ENCODE data around the gene FAM120B.

FAM120B gene, protein sequence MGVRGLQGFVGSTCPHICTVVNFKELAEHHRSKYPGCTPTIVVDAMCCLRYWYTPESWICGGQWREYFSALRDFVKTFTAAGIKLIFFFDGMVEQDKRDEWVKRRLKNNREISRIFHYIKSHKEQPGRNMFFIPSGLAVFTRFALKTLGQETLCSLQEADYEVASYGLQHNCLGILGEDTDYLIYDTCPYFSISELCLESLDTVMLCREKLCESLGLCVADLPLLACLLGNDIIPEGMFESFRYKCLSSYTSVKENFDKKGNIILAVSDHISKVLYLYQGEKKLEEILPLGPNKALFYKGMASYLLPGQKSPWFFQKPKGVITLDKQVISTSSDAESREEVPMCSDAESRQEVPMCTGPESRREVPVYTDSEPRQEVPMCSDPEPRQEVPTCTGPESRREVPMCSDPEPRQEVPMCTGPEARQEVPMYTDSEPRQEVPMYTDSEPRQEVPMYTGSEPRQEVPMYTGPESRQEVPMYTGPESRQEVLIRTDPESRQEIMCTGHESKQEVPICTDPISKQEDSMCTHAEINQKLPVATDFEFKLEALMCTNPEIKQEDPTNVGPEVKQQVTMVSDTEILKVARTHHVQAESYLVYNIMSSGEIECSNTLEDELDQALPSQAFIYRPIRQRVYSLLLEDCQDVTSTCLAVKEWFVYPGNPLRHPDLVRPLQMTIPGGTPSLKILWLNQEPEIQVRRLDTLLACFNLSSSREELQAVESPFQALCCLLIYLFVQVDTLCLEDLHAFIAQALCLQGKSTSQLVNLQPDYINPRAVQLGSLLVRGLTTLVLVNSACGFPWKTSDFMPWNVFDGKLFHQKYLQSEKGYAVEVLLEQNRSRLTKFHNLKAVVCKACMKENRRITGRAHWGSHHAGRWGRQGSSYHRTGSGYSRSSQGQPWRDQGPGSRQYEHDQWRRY

DNA sequence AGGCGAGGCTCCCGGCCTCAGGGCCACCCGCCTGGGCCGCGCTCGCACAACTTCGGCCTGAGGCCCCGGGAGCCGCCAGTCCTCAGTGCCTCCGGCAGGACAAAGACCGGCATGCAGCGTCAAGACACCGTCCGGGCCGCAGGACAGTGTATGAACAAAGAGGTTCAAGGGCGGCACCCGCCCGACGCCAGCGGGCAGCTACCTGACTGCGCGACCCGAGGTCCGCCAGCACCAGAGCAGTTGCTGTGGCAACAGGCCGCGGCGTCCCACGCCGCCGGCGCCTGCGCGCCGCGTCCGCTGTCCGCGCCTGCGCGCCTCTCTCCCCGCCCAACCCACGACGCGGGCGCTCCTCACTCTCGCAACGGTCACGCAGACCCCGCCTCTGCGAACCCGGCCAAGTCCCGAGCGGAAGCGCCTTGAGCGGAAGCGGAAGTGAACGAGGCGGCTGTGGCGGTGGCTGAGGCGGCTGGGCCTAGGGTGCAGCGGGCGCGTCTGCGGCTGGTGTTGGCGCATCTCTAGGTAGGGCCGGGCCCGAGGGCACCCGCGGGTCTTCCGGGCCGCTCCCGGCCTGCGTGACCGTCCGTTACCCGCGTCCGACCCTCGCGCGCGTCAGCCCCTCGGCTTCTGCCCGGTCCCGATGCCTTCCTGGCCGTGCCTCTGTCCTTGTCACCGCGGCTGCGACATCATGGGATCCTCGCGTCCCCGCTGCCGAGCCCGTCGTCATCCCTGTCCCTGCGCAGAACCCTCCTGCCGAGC, at the start of gene FAM120B:
Gene FAM120B (plus strand): TSS at position 435 of the 756 bp plus-strand sequence. CDS start 10,633 bp downstream, outside the sequence.
- TF ChIP-seq CTCF (IDR thresholded peaks at IDR 0.05; ENCODE audit: borderline replicate concordance, control extremely low read depth, extremely low read depth, insufficient read depth, missing control alignments), result no peak
- in situ Hi-C loops (cut with MboI; ENCODE audit: low sequenced_read_pairs, unreplicated experiment), result no loop called here
- peak; percentile 98 for DNase-seq (ENCODE audit: low spot score)

DNA sequence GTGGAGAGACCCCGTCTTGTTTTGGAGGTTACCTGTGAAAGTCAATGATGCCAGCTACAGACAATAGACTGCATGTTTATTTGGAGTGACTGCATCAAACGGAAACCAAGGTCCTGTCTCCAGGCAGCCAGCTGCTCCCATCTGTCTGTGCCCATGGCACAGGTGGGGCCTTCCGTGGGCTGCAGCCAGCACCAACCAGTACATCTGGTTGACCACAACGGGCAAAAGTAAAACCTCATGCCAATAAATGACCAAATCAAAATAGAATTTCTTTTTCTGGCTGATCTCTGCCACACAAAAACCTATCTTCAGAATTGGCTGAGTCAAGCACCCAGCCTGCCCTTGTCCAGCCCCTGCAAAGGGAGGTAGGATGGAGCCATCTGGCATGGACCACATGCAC, 49.2 kb upstream of the FAM120B start:
- in situ Hi-C loops (cut with MboI; ENCODE audit: low sequenced_read_pairs, unreplicated experiment), result no loop called here
- DNase-seq (ENCODE audit: low spot score), result no peak
- TF ChIP-seq CTCF (IDR thresholded peaks at IDR 0.05; ENCODE audit: borderline replicate concordance, control extremely low read depth, extremely low read depth, insufficient read depth, missing control alignments), result no peak

- in situ Hi-C loops (cut with MboI; ENCODE audit: low sequenced_read_pairs, unreplicated experiment), result no loop called here
- DNase-seq (ENCODE audit: low spot score), result no peak
- TF ChIP-seq CTCF (IDR thresholded peaks at IDR 0.05; ENCODE audit: borderline replicate concordance, control extremely low read depth, extremely low read depth, insufficient read depth, missing control alignments), result no peak
Observed at GRCh38 chr6:170258407-170258806, 48.2 kb upstream of the FAM120B start.

DNA sequence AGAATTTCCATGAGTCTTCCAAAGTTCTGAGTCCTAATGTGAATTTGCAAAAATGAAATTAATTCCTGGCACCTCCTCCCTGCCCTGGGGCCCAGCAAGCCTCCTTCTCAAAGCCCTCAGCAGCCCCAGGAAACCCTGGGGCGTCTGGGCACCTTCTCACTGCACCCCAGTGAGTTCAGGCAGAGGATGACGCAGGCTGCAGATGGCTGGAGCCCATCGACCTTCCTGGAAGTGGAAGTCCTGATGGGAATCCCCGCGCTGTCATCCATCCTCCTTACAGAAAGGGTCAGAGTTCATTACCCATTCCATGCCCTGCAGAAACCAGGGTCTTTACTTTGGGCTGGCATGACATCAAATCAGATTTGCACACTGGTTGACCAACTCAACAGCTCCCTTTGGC, 47.3 kb upstream of the FAM120B start:
- in situ Hi-C loops (cut with MboI; ENCODE audit: low sequenced_read_pairs, unreplicated experiment), result no loop called here
- no peak for TF ChIP-seq CTCF (IDR thresholded peaks at IDR 0.05; ENCODE audit: borderline replicate concordance, control extremely low read depth, extremely low read depth, insufficient read depth, missing control alignments)
- DNase-seq (ENCODE audit: low spot score), result no peak

DNA sequence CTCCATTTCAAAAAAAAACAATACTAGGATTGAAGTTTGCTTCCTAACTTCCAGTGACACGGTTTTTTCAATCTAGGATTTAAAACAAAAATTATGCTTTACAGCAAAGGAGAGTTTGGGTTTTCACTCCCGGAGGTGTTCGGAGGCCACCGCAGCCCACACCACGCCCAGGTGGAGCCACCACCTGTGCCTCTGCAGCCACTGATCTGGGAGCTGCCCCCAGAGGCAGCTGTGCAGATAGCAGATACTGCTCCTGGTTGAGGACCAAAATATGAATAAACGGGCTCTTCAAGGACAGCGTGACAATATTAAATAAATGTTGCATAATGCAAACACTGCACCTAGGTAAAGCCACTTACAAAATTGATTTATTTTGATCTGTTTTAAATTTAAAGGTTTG, 45.9 kb upstream of the FAM120B start:
- in situ Hi-C loops (cut with MboI; ENCODE audit: low sequenced_read_pairs, unreplicated experiment), result no loop called here
- no peak for DNase-seq (ENCODE audit: low spot score)
- TF ChIP-seq CTCF (IDR thresholded peaks at IDR 0.05; ENCODE audit: borderline replicate concordance, control extremely low read depth, extremely low read depth, insufficient read depth, missing control alignments), result no peak
